ACC112 (cell line): Measurements from ENCODE around the gene STEEP1.
"Not testable (repeated sequence)": the region's sequence is repeated elsewhere in the genome, so short reads cannot be mapped to it uniquely, and the experiment has no call there.

ENCODE experiments used
- H2AFZ ChIP-seq: fragments of 200-600 bp; sonication (generic); one replicate; pipeline ENCODE4 v1.6.0; 2017; ENCODE audit warnings: antibody characterized with exemption, low read length; ENCODE audit not compliant: unreplicated experiment
- H3K27ac ChIP-seq: fragments of 200-600 bp; sonication (generic); 2 replicates; pipeline ENCODE4 v1.5.1; 2014; ENCODE audit warnings: low read depth, mild to moderate bottlenecking, antibody characterized with exemption, low read length, moderate library complexity
- H3K27me3 ChIP-seq: fragments of 200-600 bp; sonication (generic); 2 replicates; pipeline ENCODE4 v1.6.1; 2014; ENCODE audit warnings: mild to moderate bottlenecking, antibody characterized with exemption, low read length, moderate library complexity, mixed read lengths; ENCODE audit not compliant: insufficient read depth
- H3K36me3 ChIP-seq: fragments of 200-600 bp; sonication (generic); 2 replicates; pipeline ENCODE4 v1.6.1; 2016; ENCODE audit warnings: mild to moderate bottlenecking, antibody characterized with exemption, low read length, moderate library complexity, mixed read lengths; ENCODE audit not compliant: insufficient read depth
- H3K4me1 ChIP-seq: fragments of 200-600 bp; sonication (generic); one replicate; pipeline ENCODE4 v1.6.1; 2016; ENCODE audit warnings: low read length, mixed read lengths; ENCODE audit not compliant: insufficient read depth, unreplicated experiment, control insufficient read depth
- H3K4me3 ChIP-seq: fragments of 200-600 bp; sonication (generic); 2 replicates; pipeline ENCODE4 v1.5.1; 2014; ENCODE audit warnings: mild to moderate bottlenecking, low read depth, low read length
- H3K79me2 ChIP-seq: fragments of 200-600 bp; sonication (generic); one replicate; pipeline ENCODE4 v1.6.0; 2016; ENCODE audit warnings: low read length; ENCODE audit not compliant: control insufficient read depth, unreplicated experiment, insufficient read depth

Gene STEEP1

DNA sequence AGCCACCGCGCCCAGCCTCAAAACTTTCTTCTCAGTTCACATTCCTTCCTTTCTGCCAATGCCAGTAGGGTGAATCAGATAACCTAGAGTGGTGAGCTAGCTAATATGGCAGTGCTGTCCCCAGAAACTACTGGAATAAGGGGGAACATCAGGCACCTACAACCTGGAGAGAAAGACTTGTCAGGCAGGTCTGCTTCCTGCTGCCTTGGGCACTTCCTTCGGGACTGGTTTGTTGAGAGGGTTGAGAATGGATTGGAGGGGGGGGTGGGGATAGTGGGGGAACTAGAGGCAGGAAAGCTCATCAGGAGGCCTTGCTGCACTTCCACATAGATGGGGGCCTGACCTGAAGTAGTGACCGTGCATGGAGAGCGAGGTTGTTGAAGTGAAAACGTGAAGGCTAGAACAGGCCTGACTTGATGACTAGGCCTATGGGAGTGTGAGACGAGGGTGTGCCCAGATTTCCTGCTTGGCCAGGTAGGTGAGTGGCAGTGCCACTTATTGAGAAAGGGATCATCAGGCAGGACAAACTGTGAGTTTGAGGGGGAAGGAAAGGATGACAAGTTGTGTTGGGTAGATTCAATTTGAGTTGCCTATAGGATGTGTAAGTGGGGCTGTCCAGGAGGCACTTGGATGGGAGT is 63.6 kb downstream of the STEEP1 start:
- H3K27ac ChIP-seq: no peak overlapping the region; the same call in 1 of the 2 replicates
- H3K4me1 ChIP-seq: peaks cover 18% of the 10 kb centered on the region
- H3K27me3 ChIP-seq: no peaks in the 10 kb centered on the region
- no peak overlapping the region for H2AFZ ChIP-seq
- H3K79me2 ChIP-seq: no peaks in the 10 kb centered on the region
- H3K4me3 ChIP-seq: no peak overlapping the region
- H3K36me3 ChIP-seq: no peaks in the 10 kb centered on the region

GRCh38 chrX:119500061-119500800 is 65.0 kb downstream of the STEEP1 start:
- no peak overlapping the region for H3K27ac ChIP-seq
- H2AFZ ChIP-seq: no peak overlapping the region
- no peaks in the 10 kb centered on the region for H3K79me2 ChIP-seq

DNA sequence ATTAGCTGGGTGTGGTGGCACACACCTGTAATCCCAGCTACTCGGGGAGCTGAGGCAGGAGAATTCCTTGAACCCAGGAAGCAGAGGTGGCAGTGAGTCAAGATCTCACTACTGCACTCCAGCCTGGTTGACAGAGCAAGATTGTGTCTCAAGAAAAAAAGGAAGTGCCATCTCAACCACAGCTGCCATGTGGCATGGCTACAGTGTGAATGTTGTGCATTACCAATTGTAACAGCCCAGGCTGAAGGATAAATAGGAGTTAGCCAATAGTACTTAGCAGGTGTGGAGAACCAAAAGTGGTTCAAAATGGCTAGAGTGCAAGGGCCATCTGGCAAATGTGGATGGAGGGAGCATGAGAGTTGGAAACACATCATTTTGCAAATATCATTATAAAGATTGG is 68.0 kb downstream of the STEEP1 start:
- H3K79me2 ChIP-seq: no peaks in the 10 kb centered on the region
- no peak overlapping the region for H2AFZ ChIP-seq
- no peak overlapping the region for H3K27ac ChIP-seq
- H3K36me3 ChIP-seq: no peaks in the 10 kb centered on the region
- peaks cover 2% of the 10 kb centered on the region for H3K4me1 ChIP-seq
- no peak overlapping the region for H3K4me3 ChIP-seq
- no peaks in the 10 kb centered on the region for H3K27me3 ChIP-seq

More at GRCh38 chrX:119500061-119500800, 65.0 kb downstream of the STEEP1 start:
- H3K27me3 ChIP-seq: no peaks in the 10 kb centered on the region
- peaks cover 18% of the 10 kb centered on the region for H3K4me1 ChIP-seq
- no peak overlapping the region for H3K4me3 ChIP-seq
- H3K36me3 ChIP-seq: no peaks in the 10 kb centered on the region

DNA sequence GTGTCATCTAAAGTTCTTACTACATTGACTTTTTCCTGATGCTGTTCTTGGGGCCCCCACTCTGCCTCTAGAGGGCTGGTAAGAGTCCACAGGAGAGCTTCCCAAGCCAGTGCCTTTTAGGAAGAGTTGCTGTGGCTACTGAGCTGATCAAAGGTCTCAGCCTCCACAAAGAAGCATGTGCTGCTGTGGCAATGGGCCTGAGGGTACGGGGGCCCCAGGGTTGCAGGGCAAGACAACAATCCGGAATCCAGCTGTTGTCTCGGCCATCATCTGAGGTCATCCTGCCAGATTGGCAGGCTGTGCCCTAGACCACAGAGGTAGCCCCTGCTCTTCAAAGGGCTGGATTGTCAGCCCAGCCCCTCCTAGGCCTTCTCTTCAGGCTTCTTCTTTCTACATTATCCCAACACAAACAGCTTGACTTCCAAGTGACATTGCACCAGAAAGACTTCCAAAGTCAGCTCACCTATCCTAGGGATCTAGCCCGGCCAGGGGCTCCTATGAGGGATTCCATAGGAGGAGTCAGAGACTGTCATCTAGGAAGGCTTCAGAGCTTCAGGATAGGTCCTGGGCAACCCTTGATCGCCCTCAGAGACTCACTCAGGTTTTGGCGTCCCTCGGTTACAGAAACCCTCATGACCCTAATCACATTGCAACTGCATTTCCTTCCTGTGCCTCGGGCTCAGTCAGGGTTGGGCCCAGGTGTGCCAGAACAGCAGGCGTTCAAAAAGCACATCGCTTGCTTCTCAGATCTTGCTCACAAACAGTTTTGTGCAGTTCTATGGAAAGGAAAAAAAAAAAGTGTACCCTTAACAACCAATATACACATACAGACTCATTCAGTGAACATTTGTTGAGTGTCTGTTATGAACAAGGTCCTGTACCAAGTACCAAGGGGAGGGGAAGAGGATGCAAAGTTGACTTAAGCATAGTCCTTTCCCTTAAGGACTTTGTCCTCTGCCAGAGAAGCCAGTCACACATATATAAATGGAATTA is 69.2 kb downstream of the STEEP1 start:
- no peaks in the 10 kb centered on the region for H3K79me2 ChIP-seq
- no peaks in the 10 kb centered on the region for H3K4me1 ChIP-seq
- H3K27me3 ChIP-seq: no peaks in the 10 kb centered on the region
- H2AFZ ChIP-seq: no peak overlapping the region
- no peak overlapping the region for H3K4me3 ChIP-seq
- no peak overlapping the region for H3K27ac ChIP-seq
- H3K36me3 ChIP-seq: no peaks in the 10 kb centered on the region

GRCh38 chrX:119493851-119494495 is 71.2 kb downstream of the STEEP1 start:
- not testable (repeated sequence) for H3K27me3 ChIP-seq, H3K36me3 ChIP-seq, H3K27ac ChIP-seq, H3K4me3 ChIP-seq, H3K79me2 ChIP-seq, H2AFZ ChIP-seq, H3K4me1 ChIP-seq

DNA sequence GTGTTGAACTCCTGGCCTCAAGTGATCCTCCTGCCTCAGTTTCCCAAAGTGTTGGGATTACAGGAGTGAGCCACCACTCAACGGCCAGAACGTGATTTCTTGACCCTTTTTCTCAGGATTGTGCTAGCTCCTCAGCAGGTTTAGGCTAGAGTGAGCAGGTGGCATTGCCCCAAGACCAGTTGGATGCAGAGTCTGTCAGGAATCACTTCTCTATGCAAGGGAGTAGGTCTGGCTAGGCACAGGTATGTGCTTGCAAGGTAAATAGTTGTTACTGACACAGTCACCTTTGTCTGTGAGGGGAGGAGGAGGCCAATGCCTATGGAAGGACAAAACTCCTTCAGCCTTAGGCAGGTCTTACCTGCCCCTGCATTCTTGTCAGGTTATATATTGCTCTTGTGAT is 72.7 kb downstream of the STEEP1 start:
- no peaks in the 10 kb centered on the region for H3K4me1 ChIP-seq
- no peak overlapping the region for H3K27ac ChIP-seq
- H2AFZ ChIP-seq: no peak overlapping the region
- H3K4me3 ChIP-seq: no peak overlapping the region
- H3K27me3 ChIP-seq: no peaks in the 10 kb centered on the region
- H3K36me3 ChIP-seq: no peaks in the 10 kb centered on the region
- H3K79me2 ChIP-seq: no peaks in the 10 kb centered on the region

GRCh38 chrX:119489212-119490074 is 75.8 kb downstream of the STEEP1 start:
- no peak overlapping the region for H3K4me3 ChIP-seq
- H2AFZ ChIP-seq: no peak overlapping the region
- H3K27ac ChIP-seq: no peak overlapping the region
- no peaks in the 10 kb centered on the region for H3K36me3 ChIP-seq
- no peaks in the 10 kb centered on the region for H3K27me3 ChIP-seq
- no peaks in the 10 kb centered on the region for H3K4me1 ChIP-seq
- H3K79me2 ChIP-seq: no peaks in the 10 kb centered on the region

DNA sequence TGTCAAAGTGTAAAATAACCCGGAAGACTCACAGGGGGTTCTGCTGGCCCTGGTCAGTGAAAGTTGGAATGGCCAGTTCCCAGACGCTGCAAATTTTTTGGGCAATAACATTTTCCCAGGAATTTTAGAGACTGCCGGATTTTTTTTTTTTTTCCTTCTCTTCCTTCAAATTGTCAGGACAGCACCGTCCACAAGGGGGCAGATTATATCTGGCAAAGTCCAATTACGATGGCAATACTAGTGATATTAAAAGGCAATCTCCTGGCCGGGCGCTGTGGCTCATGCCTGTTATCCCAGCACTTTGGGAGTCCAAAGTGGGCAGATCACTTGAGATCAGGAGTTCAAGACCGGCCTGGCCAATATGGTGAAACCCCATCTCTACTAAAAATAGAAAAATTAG is 76.5 kb downstream of the STEEP1 start:
- Histone ChIP-seq H3K4me1 (no peaks in the 10 kb centered on the region), H3K36me3 (no peaks in the 10 kb centered on the region), H3K4me3 (no peak overlapping the region), H3K27me3 (no peaks in the 10 kb centered on the region), H2AFZ (no peak overlapping the region), H3K27ac (no peak overlapping the region), H3K79me2 (no peaks in the 10 kb centered on the region)
